ENCODE data around the gene TRIM10.
"Not testable (repeated sequence)": the region's sequence is repeated elsewhere in the genome, so short reads cannot be mapped to it uniquely, and the experiment has no call there.

Gene TRIM10

DNA sequence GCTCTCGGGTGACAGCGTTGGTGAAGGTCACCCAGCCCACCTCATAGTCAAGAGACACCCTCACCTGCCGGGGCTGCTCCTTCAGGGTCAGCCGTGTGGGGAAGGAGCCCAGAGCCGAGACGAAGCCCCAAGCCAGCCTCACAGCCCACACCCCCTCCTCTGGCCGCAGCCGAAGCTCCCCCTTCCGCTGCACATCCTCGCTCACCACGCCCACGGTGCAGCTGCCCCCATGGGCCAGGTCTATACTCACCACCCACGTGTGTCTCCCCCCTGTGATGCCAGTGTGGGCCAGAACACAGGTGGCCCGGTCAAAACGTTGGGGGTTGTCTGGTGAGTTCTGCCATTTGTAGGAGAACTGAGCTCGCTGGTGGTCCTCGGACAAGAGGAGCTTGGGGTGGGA is 7.0 kb downstream of the TRIM10 start:
- no peak for DNase-seq (ENCODE audit: low spot score)

DNA sequence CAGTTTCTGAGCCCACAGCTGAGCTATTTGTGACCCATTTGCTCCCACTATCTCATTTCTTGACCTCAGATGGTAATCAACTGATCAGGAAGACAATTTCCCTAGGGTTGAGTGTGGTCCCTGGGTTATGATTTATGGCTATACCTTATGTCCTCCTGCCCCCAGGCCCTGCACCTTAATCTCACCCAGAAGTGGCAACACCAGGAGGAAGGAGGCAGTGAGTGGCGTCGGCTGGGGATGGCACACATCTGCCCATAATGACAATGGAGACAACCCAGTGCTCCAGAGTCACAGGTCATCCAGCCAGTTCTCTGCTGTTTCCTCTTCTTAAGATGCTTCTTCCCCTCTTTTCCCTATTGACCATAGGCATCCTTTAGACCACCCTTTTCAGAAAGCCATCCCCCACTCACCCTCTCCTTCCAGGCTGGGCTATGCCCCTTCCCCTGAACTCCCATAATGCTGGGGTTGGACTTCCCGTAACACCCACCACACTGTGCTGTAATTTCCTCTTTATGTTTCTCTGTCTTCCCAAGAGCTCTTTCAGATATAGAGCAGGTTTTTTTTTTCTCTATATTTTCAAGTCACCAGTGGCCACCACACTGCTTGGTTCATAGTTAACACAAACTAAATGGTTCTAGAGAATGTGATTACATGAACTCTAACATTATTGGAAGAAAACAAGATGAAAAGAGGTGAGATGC is 8.0 kb downstream of the TRIM10 start:
- no peak for DNase-seq (ENCODE audit: low spot score)

DNA sequence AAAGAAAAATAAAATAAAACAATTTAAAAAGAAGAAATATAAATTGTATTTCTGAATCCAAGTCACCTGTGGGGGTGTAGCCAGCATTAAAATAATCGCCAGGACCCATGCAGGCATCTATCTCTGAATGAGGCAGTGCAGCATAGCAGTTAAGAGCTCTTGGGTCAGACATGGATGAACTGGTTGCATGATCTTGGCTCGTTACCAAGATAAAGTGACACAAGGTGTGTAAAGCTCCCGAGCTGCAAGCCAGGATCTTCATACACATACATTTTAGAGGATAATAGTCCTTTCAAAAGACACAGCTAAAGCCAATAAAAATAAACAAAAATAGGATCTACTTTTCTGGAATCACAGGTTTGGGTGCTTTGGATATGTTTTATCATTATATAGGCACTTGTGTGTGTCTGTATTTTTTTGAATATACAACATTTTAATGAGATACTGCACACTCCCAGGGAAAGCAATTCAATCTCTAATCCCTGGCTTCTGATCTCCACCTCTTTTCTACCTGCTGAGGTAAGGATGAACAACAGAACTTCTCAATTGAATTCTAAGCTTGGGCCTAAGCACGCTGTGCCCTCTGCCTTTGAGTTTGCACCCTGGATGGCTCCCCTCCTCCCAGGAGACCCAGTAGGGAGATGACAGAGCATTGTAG is 8.9 kb downstream of the TRIM10 start:
- DNase-seq (ENCODE audit: low spot score), result no peak

DNA sequence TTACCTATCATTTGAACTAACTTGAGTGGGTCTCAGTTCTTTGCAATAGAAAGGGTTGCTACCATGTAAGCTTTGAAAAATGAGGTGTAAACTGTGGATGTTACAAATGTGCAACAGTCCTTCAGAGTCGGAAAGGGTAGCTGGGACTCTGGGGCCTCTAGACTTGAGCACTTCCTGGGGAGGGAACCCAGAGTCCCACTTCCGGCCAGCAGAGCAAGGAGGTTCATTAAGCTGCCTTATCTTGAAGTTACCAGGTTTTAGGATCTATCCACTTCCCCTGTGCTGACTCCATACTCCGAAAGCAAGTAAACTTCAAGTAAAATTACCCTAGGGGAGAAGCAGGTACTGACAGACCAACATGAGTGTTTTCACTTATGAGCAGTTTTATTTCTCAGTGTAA is 9.4 kb downstream of the TRIM10 start:
- no peak for DNase-seq (ENCODE audit: low spot score)

DNA sequence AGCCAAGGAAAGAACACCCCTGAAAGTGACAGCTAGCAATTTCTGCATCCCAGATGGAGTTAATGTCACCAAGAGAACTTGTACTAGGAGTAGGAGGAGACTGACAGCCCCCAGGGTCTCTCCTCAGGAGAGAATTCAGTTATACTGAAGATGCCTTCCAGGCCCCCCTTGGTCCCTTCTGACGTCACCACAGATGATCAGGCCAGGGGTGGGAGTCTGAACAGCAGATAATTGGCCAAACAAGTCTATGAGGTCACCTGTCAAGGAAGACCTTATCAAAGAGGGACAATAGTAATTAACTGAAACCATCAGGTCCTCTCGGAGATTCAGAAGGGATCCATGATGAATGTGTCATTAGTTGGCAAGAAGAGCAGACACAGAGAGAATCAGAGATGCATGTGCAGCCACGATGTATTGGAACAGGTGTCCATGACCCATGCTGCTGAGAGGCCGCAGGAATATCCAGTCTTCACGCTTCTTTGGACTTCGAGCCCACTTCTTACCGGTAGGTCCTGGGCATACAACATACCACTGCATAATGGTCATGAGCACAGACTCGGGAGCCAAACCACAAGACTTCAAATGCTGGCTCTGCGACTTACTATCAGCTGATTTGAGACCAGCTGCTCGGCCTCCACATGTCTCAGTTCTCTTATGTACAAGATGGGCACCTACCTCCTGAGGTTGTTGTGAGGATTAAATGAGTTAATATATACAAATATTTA is 10.2 kb downstream of the TRIM10 start:
- no peak for DNase-seq (ENCODE audit: low spot score)

DNA sequence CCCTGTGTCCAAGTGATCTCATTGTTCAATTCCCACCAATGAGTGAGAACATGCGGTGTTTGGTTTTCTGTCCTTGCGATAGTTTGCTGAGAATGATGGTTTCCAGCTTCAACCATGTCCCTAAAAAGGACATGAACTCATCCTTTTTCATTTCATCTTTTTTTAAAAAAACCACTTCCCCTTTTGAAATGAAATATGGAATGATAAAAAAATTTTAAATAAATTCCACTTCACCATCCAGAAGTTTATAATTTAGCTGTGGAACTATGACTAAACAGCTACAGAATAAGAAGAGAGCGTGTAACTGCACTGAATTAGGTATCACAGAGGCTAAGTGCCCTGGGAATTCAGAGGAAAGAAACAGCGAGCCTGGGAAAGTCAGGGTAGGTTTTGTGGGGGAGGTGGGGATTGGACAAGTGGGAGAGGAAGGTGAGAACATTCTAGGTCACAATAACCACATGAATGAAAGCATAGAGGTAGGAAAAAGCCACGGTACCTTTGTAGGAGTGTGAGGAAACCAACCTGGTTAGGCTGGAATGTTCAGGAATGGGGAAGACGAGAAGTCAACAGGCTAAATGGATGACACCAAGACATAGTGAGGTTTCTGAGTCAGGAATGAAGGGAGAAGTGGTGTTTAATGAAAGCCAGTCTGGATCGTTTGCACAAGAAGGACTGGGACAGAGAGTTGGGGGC is 11.0 kb downstream of the TRIM10 start:
- DNase-seq (ENCODE audit: low spot score), result no peak

DNA sequence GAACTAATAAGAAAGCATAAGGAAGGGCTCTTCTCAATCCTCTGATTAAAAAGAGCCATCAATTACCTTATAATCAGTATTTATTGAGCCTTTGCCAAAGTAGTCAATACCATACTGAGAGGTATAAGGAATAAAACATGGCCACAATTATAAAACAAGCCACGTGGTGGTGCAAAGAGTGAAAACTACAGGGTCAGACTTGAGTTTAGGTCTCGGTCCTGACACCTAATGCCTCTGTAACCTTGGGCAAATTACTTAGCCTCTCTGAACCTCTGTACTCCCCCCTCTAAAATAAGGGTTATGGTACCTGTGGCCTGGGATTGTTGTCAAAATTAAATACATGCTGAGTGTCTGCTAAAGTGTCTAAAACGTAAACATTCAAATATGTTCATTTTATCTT is 11.8 kb downstream of the TRIM10 start:
- DNase-seq (ENCODE audit: low spot score), result no peak

DNA sequence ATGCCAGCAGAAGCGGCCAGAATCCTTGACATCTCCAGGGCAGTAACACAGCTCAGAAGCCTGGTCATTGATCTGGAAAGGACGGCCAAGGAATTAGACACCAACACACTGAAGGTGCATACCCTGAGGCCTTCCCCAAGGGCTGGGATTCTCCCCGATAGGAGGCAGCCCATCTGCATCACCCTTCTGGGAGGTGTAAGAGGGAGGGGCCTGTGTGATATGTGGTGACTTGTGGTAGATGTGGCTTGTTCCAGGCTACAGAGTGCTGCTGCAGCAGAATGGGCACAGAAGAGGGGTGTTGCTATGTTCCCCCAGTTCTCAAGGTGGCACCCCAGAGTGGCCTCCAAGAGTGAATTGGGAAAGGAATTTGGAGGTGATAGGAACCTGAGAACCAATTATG is 13.9 kb downstream of the TRIM10 start:
- DNase-seq (ENCODE audit: low spot score), result no peak

DNA sequence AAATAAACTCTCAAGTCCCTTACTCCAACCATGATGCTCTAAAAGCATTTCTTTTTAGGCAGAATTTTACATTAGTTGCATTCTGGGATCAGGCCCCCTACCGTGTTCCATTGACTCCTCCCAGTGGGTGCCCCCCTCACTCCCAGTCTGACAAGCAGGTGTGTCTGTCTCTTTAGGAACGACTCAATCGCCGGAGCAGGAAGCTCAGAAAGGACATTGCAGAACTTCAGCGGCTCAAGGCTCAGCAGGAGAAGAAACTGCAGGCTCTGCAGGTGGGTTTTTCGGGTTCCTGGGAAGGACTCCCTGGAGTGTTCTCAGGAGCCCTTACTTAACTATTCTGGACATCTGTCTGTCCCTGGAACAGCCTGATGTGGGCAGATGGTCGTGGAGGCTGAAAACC is 15.2 kb downstream of the TRIM10 start:
- no peak for DNase-seq (ENCODE audit: low spot score)

DNA sequence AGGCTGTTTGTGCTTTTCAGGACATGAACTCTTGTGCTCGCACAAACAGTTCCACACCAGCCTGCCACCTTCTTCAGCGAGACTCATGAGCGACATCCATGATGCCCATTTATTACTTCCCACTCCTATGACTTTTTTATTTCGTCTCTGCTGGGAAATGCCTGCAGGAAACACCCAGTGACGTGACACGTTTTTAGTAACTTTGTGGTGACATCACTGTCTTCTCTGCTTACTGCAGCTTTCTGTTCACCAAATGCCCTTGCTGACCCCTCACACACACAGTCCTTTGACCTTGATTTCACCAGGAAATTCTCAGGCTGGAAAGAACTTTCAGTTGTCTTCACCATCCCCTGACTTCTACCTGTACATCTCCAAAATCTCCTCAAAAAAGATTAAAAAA is 16.2 kb downstream of the TRIM10 start:
- DNase-seq (ENCODE audit: low spot score), result no peak

DNA sequence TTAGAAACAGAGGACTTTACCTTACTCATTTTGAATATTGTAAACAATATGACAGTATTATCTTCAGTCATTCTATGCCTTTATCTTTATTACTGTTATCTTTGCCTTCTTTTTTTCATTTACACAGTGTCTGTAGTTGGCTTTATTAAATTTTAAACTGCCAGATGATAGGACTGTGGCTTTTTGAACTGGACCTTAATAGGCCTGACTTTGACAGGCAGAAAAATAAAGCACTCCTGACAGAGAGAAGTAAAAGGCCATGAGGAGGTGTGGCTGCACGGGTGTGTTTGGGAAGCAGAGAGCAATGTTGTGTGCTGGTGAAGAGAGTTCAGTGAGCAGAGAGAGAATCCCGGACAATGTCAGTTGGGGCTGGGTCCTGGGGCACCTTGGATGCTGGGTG is 17.2 kb downstream of the TRIM10 start:
- DNase-seq (ENCODE audit: low spot score), result no peak

DNA sequence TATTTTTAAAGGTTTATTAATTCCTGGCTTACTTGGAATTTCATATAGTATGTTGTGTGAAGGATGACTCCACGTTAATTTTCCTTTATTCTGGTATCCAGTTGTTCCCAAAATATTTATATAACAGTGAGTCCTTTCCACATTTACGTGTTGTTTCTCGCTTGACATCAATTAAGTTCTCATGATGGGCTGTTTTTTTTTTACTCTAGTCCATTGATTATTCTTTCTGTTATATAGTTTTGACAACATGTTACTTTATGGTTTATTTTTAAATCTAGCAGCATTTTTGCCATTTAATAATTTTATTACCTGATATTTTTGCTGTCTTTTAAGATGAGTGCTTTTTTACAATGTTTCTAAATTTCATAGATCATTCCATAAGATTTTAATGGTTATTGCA is 18.3 kb downstream of the TRIM10 start:
- DNase-seq (ENCODE audit: low spot score), result no peak

DNA sequence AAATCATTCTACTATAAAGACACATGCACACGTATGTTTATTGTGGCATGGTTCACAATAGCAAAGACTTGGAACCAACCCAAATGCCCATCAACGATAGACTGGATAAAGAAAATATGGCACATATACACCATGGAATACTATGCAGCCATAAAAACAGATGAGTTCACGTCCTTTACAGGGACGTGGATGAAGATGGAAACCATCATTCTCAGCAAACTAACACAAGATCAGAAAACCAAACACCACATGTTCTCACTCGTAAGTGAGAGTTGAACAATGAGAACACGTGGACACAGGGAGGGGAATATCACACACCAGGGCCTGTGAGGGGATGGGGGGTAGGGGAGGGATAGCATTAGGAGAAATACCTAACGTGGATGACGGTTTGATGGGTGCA is 20.8 kb downstream of the TRIM10 start:
- not testable (repeated sequence) for DNase-seq (ENCODE audit: low spot score)

DNA sequence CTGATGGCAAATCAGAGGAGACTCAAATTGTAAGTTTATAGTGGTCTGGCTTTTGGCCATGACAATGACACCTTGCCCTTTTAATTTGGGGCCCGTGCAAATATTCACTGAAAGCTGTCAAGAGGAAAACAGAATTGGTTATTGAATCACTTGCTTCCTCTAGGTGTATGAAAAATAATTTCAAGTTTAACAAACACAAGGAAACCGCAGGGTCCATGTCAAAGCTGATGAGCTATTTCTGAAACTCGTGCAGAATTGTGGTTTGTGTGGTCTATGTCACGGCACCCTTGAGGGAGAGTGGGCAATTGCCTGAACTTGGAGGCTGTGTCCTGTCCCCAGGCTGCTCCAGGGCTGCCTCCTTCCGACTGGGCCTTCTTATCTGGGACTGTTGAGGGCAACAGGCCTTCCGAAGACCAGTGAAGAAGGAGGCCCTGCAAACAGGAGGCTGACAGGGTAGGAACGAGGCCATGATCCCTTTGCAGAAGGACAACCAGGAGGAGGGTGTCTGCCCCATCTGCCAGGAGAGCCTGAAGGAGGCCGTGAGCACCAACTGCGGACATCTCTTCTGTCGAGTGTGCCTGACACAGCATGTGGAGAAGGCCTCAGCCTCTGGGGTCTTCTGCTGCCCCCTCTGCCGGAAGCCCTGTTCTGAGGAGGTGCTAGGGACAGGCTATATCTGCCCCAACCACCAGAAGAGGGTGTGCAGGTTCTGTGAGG is 24.3 kb downstream of the TRIM10 start:
- no peak for DNase-seq (ENCODE audit: low spot score)

DNA sequence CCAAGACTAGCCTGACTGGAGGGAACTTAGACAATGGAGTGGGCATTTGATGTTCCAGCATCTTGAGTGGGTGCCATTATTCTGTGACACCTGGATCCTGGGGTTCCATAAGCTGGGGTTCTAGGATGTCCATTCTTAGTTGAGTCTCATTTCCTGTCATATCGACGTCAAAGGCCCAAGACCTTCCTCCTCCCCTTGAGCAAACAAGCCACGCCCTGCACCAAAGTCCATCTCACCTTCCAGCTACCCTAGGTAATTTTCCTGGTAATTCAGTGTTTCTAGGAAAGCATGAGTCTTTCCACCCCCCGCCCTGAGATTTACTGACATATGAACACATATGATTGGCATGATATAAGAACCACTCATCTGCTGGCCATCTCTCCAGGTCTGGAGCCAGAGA is 25.3 kb downstream of the TRIM10 start, which contains the start of gene TRIM40:
Gene TRIM40 (plus strand): TSS at position 384 of the 400 bp plus-strand sequence. CDS start 897 bp downstream, outside the sequence.
- no peak for DNase-seq (ENCODE audit: low spot score)

DNA sequence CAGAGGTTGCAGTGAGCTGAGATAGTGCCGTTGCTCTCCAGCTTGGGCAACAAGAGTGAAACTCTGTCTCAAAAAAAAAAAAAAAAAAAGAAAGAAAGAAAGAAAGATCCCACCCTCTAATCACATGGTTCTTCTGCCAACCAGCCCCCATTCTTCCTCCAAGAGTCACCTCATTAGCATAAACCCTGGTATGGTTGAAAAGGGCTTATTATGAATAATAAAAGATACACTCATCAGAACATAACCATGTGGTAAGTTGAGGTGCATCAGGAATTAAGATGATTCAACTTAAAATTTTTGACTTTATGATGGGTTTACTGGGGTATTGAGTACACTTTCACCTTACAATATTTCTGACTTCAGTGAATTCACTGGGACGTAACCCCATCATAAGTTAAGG is 25.9 kb downstream of the TRIM10 start:
- DNase-seq (ENCODE audit: low spot score), result no peak

DNA sequence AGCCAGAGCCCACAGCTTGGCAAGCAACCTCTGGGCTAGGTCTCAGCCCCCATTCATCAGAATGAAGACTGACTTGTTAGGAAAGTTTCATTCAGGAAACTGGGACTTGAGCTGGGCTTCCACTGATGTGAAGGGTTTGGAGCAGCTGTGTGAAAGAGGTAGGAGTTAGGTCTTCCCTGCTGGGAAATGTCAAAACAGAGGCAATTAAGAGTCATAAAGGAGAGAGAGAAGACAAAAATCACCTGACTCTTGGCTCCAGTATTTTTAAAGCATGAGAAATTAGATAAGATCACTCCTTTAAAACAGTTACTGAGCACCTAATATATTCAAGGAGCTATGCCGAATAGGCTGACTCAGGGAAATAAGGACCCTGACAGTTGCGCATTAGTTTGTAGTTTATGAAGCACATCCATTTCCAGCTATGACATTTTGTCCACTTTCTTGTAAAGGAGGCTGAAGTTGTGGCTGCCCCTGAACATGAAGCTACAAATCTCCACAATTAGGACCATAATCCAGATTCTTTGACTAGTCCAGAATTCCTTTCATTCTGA is 29.0 kb downstream of the TRIM10 start:
- no peak for DNase-seq (ENCODE audit: low spot score)

DNA sequence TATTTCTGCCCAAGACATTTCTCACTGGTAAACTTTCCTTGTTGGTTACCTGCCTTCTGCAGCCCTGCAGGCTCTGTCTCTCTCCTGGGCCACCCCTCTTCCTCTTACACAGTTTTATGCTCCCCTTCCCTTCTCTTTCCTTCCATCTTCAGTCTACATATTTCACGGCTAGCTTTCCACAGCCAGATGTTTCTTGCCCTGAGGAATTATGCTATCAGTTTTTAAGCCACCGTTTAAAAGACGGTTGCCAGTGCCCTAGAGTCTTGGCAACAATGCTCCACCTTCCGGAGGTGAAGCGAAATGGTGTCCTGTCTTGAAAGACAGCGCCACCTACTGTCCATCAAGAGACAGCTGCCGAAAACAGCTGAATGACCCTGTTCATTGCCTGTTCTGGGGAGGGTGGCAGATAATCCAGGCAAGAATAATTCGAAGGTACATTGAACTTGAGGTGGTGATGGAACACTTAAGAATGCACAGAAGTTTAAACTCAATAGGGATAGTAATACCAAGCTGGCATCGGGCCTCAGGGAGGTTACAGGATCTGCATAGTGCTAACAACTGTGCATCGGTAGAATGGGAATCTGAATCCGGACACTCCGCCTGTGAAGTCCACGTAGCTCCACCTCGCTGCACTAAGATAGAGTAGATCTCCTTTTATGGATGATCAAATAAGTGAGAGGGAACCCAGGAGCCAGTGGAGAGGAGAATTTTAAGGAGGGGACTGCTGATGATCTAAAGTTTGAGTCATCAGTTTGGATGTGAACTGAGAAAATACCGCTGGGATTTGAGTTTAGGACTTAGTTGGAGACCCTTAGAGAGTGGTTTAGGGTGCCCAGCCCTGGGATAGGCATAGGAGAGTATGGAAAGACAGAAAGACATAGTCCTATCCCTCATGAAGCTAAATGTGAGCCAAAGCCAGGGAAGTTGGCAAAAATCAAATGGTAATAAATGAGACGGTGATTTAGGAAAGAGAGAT is 29.8 kb downstream of the TRIM10 start:
- no peak for DNase-seq (ENCODE audit: low spot score)

DNA sequence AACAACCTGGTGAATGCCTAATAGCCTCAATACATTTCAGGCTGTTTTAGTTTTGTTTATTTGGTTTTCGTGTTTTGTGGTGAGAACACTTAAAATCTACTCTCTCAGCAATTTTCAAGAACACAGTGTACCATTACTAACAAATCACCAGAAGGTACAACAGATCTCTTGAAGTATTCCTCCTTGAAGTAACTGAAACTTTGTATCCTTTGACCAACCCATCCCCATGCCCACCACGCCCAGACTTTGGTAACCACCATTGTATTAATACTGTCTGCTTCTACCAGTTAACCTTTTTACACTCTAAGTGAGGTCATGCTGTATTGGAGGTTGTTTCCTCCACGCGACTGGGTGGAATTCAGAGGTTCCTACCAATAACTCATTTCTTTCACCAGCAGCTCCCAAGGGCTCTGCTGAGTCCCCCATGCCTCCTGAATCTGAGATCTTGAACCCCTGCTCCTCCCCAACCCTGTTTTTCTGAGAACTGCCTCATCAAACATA is 30.8 kb downstream of the TRIM10 start:
- DNase-seq (ENCODE audit: low spot score), result no peak
